NCI-H1092 treated with DMSO at 0.1 percent for 48 hours (cell line): ENCODE measurements around the gene BET1L.
"Not testable (repeated sequence)": the region's sequence is repeated elsewhere in the genome, so short reads cannot be mapped to it uniquely, and the experiment has no call there.

Source experiments
- DNase-seq: peaks from one replicate; lab custom pipeline; 2025; lab: John Stamatoyannopoulos, UW

Gene BET1L

GRCh38 chr11:207208-207862, at the start of gene BET1L, which contains the start of gene RIC8A:
Gene BET1L, minus strand, starts transcription at chr11:207399. Its CDS starts 78 bp downstream, at chr11:207321.
Gene RIC8A, plus strand, starts transcription at chr11:207708. Its CDS starts 1,147 bp downstream, at chr11:208855.
- peak; percentile 94 for DNase-seq

- no peak for DNase-seq
Observed at GRCh38 chr11:255816-256215, 48.6 kb upstream of the BET1L start.

- no peak for DNase-seq
Observed at GRCh38 chr11:255176-255575, 48.0 kb upstream of the BET1L start.

- no peak for DNase-seq
Observed at GRCh38 chr11:253886-254270, 46.7 kb upstream of the BET1L start.

- no peak for DNase-seq
Observed at GRCh38 chr11:253160-253885, 46.1 kb upstream of the BET1L start.

- DNase-seq: no peak
Observed at GRCh38 chr11:252666-253065, 45.5 kb upstream of the BET1L start.

GRCh38 chr11:251550-251949, 44.4 kb upstream of the BET1L start:
- DNase-seq: no peak

GRCh38 chr11:250740-251299, 43.6 kb upstream of the BET1L start:
- no peak for DNase-seq

GRCh38 chr11:250274-250673, 43.1 kb upstream of the BET1L start:
- DNase-seq: no peak

GRCh38 chr11:249062-249461, 41.9 kb upstream of the BET1L start:
- DNase-seq: no peak

- DNase-seq: no peak
Observed at GRCh38 chr11:244376-244775, 37.2 kb upstream of the BET1L start.

GRCh38 chr11:241634-242033, 34.4 kb upstream of the BET1L start:
- no peak for DNase-seq

- no peak for DNase-seq
Observed at GRCh38 chr11:240315-240714, 33.1 kb upstream of the BET1L start.

- not testable (repeated sequence) for DNase-seq
Observed at GRCh38 chr11:238346-238745, 31.1 kb upstream of the BET1L start.

- DNase-seq: peak; percentile 82
Observed at GRCh38 chr11:236774-237767, 29.9 kb upstream of the BET1L start, which contains the start of gene PSMD13. Gene PSMD13, plus strand, starts transcription at chr11:236976. Its CDS starts 74 bp downstream, at chr11:237050.

GRCh38 chr11:235997-236773, 29.0 kb upstream of the BET1L start, which contains the start of gene SIRT3:
Gene SIRT3, minus strand, starts transcription at chr11:236342. Its CDS starts 14 bp downstream, at chr11:236328.
- DNase-seq: peak; percentile 85

- DNase-seq: no peak
Observed at GRCh38 chr11:235609-235996, 28.4 kb upstream of the BET1L start.

- no peak for DNase-seq
Observed at GRCh38 chr11:235180-235579, 28.0 kb upstream of the BET1L start.

GRCh38 chr11:232783-233565, 25.8 kb upstream of the BET1L start:
- DNase-seq: no peak

GRCh38 chr11:230431-230830, 23.2 kb upstream of the BET1L start:
- DNase-seq: no peak
